C4-2B (cell line): Measurements from ENCODE around the gene DNAJC7.

Experiments used
- CTCF ChIP-seq: fragments of 450-650 bp; conservative IDR thresholded peaks from 2 replicates; pipeline ENCODE4 v1.5.1; 2017; ENCODE audit warnings: mild to moderate bottlenecking
- ZFX ChIP-seq: fragments of 450-650 bp; IDR thresholded peaks from 2 replicates; pipeline ENCODE4 v1.6.1; 2017

- TF ChIP-seq CTCF (no peak), ZFX (no peak)
These were observed 24.4 kb upstream of the DNAJC7 start for GRCh38 chr17:42041619-42042018.
